T-helper 2 cell (primary cell): ENCODE results near the gene HGS.
"Not testable (repeated sequence)": the region's sequence is repeated elsewhere in the genome, so short reads cannot be mapped to it uniquely, and the experiment has no call there.

Source experiments
- DNase-seq, 5 experiments: peaks; one replicate each; pipeline versions ENCODE4 v3.0.0 to v3.0.0-alpha.2; 2012 to 2022

HGS gene

GRCh38 chr17:81717766-81718089 lies 33.9 kb downstream of the HGS start:
- DNase-seq = no peak

- no peak for DNase-seq
These were observed 35.8 kb downstream of the HGS start for GRCh38 chr17:81719410-81720266.

- no peak for DNase-seq
These were observed 36.7 kb downstream of the HGS start for GRCh38 chr17:81720267-81721071.

- no peak for DNase-seq
These were observed 38.6 kb downstream of the HGS start for GRCh38 chr17:81722184-81723120.

DNA sequence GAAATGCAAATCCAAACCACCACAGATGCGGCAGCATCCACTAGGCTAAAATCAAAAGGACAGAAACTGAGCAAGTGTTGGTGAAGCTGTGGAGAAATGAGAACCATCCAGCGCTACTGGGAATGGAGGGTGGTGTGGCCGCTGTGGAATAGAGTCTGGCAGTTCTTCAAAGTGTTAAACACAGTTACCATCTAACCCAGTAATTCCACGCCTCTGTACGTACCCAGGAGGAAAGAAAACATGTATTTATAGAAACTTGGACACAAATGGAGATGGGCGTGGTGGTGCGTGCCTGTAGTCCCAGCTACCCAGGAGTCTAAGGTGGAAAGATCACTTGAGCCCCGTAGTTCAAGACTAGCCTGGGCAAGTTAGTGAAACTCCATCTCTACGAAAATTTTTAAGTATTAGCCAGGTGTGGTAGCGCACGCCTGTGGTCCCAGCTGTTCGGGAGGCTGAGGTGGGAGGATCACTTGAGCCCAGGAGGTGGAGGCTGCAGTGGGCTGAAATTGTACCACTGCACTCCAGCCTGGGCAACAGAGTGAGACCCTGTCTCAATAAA lies 39.9 kb downstream of the HGS start:
- DNase-seq = no peak

- no peak for DNase-seq
These were observed 41.6 kb downstream of the HGS start for GRCh38 chr17:81725439-81725838.

- no peak for DNase-seq
These were observed 42.2 kb downstream of the HGS start for GRCh38 chr17:81726004-81726403.

DNA sequence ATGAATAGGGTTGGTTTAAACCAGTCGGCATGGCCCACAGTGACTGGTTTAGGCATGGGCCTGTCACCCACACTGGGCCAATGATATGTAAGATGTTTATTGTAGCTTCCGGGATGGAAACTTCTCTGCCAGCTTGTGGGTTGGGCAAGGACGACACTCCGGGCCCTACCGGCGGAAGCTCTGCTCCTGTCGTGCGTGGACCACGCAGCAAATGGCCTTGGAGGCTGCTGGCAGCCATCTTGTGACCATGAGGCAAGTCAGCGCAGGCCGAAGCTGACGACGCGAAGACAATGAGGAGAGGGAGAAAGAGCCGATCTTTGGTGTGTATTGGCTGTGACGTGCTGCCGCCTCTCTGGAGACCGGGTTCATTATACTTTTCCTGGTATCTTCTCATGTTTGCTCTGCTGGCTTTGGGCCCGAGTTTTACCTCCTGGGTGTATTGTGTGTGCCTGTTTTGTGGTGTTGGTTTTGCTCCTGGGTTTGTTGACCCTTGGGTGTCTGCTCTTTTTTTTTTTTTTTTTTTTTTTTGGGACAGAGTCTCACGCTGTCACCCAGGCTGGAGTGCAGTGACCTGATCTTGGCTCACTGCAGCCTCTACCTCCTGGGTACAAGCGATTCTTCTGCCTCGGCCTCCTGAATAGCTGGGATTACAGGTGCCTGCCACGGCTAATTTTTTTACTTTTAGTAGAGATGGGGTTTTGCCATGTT lies 43.7 kb downstream of the HGS start:
- no peak for DNase-seq

GRCh38 chr17:81733507-81734404 lies 49.9 kb downstream of the HGS start:
- peak in 3 of 5 experiments; percentile 41 to 58 (median 58) for DNase-seq

GRCh38 chr17:81734405-81735263 lies 50.8 kb downstream of the HGS start:
- no peak for DNase-seq

GRCh38 chr17:81735264-81736102 lies 51.7 kb downstream of the HGS start:
- DNase-seq = no peak

DNA sequence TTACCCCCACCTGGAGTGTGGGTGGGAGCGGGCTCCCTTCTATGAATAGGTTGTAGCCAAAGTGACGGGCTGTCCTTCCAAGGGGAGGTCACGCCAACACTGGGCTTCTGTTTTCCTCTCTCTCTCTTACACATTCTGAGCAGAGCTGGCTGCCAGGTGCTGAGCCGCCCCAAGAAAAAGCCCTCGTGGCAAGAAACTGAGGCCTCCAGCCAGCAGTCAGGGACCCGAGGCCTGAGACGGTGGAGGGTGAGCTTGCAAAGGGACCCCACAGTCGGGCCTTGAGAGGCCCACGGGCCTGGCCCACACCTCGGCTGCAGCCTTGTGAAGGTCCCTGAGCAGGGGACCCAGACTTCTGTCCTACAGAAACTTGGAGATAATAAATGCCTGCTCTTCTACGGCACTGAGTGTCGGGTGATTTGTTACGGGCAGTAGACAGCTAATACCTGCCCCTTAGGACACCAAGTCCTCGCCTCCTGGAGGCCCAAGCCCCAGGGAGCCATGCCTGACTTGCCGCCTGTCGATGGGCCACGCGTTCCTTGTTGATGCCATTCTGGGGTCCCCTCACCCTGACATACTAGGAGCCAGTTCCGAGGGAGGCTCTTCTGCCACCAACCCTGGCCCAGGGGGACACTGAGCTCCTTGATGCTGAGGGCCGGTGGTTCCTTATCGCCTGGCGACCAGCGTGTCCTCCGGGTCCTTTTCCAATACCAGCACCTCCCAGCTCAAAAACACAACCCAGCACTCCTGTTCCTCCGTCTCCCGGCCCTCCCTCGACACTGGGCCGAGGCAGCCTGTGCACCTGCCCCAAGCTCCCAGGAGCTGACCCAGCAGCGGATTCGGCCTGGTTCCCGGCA lies 54.4 kb downstream of the HGS start:
- DNase-seq = no peak

DNA sequence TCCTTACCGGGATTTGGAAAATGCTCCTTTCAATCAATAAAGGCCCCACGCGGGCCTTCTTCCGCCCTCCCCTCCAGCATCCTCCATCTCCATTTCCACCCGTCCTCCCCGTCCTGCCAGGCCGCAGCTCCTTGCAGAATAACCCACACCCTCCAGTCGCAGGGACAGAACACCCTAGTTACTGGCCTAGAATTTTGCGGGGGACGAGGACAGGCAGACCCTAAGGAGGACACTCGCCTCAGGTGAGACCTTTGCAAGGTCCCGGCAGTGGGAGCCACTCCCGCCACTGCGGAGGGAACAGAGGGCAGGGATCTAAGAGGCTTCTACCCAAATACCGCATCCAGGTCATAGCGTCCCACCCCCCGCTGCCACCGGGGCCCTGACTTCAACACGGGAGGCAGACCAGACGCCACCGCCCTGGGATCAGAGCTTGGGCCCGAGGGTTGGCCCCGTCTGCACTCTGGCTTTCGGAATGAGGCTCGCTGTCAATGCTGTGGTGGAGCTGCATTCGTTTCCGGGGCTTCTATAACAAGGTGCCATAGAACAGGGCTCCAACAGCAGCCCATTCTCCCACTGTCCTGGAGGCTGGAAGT lies 55.1 kb downstream of the HGS start:
- no peak for DNase-seq

DNA sequence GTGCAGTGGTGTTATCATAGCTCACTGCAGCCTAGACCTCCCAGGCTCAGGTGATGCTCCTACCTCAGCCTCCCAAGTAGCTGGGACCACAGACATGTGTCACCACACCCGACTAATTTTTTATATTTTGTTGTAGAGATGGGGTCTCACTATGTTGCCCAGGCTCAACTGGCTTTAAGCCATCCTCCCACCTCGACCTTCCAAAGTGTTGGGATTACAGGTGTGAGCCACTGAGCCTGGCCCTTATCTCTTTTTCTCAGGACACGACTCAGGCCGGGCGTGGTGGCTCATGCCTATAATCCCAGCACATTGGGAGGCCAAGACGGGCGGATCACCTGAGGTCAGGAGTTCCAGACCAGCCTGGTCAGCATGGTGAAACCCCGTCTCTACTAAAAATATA lies 55.8 kb downstream of the HGS start:
- DNase-seq = not testable (repeated sequence)

DNA sequence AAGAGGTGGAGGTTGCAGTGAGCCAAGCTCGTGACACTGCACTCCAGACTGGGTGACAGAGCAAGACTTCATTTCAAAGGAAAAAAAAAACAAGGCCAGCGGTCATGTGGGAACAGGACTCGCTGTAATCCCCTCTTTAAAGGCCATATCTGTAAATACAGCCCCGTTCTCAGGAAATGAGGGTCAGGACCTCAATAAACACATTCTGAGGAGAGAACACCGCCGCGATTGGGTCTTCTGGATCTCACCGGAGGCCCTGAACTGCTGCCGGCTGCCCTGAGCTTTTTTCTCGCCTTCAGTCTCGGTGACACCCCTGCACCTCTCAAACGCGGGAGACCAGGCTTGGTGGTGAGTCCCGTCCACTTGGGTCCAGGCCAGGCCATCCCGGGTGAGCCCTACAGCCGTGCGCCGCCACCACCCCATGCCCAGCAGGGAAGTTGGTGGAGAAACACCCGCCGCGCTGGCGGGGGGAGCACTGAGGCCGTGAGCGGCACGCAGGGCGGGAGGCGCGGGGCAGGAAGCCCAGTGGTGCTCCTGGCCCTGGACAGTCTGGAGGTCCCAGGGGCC lies 56.7 kb downstream of the HGS start:
- DNase-seq = no peak

GRCh38 chr17:81741049-81741593 lies 57.3 kb downstream of the HGS start:
- no peak for DNase-seq
